Gastrocnemius medialis (tissue), 4 donors: ENCODE results near the gene VASP.

Experiments
- POLR2A ChIP-seq, 2 donors: fragments of 450-650 bp; IDR thresholded peaks; one replicate each; pipeline ENCODE4 v1.6.1; 2017; ENCODE audit warnings: antibody characterized with exemption in 2 of 2, mild to moderate bottlenecking in 2 of 2, moderate library complexity in 2 of 2
- TF ChIP-seq, protein P1 (sequence below), 5 experiments: fragments of 450-650 bp in 3 of 5; fragments of 200-600 bp in 2 of 5; sonication (generic) in 2 of 5; IDR thresholded peaks in 4 of 5; conservative IDR thresholded peaks in 1 of 5; 1 replicate in 4 of 5; 2 replicates in 1 of 5; pipeline ENCODE4 v1.5.1; 2016 to 2019; ENCODE audit warnings: antibody characterized with exemption in 5 of 5, mild to moderate bottlenecking in 3 of 5, moderate library complexity in 3 of 5

DNA sequence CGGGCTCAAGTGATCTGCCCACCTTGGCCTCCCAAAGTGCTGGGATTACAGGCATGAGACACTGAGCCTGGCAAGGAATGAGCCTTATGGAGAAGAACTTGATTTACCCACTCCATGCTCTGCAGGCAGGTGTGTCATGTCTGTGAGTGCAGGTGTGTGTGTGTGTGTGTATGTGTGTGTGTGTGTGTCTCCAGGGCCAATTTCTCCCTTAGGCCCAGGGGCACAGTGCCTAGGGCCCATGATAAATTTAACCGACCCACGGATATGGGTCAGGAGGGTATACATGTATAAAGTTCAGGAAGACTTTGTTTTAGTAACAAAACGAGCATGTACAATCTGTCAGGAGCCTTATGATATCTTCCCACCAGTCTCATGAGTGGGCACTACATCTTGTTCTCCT lies 44.0 kb upstream of the VASP start:
- TF ChIP-seq POLR2A (IDR thresholded peaks at IDR 0.05): no peak
- TF ChIP-seq, protein P1, sequence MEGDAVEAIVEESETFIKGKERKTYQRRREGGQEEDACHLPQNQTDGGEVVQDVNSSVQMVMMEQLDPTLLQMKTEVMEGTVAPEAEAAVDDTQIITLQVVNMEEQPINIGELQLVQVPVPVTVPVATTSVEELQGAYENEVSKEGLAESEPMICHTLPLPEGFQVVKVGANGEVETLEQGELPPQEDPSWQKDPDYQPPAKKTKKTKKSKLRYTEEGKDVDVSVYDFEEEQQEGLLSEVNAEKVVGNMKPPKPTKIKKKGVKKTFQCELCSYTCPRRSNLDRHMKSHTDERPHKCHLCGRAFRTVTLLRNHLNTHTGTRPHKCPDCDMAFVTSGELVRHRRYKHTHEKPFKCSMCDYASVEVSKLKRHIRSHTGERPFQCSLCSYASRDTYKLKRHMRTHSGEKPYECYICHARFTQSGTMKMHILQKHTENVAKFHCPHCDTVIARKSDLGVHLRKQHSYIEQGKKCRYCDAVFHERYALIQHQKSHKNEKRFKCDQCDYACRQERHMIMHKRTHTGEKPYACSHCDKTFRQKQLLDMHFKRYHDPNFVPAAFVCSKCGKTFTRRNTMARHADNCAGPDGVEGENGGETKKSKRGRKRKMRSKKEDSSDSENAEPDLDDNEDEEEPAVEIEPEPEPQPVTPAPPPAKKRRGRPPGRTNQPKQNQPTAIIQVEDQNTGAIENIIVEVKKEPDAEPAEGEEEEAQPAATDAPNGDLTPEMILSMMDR (IDR thresholded peaks at IDR 0.05 in 4 of 5, conservative IDR thresholded peaks at IDR 0.05 in 1 of 5): no peak
